Ammon's horn (tissue), 1 donor: ENCODE data around the gene SRL.
"Not testable (repeated sequence)": the region's sequence is repeated elsewhere in the genome, so short reads cannot be mapped to it uniquely, and the experiment has no call there.

Experiments
- DNase-seq: peaks from one replicate; pipeline ENCODE4 v3.0.0-alpha.2; 2016; ENCODE audit warnings: low spot score

SRL gene

DNA sequence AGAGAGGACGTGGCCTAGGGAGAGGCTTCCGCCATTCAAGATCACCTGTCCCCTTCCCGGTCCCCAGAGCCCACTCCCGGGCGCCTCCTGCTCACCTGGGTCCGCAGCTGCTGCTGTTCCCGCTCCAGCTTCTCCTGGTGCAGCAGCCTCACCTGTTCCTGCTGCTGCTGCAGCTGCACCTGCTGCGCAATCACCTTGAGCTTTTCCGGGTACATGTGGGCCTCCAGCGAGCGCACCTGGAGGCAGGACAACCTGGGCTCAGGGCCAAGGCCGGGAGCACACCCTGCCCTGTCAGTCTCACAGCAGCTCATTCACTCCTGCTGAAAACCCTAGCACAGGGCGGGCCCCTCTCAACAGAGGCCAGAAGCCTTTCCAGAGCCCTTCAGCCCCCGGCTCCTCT lies 18.5 kb upstream of the SRL start:
- DNase-seq: no peak

DNA sequence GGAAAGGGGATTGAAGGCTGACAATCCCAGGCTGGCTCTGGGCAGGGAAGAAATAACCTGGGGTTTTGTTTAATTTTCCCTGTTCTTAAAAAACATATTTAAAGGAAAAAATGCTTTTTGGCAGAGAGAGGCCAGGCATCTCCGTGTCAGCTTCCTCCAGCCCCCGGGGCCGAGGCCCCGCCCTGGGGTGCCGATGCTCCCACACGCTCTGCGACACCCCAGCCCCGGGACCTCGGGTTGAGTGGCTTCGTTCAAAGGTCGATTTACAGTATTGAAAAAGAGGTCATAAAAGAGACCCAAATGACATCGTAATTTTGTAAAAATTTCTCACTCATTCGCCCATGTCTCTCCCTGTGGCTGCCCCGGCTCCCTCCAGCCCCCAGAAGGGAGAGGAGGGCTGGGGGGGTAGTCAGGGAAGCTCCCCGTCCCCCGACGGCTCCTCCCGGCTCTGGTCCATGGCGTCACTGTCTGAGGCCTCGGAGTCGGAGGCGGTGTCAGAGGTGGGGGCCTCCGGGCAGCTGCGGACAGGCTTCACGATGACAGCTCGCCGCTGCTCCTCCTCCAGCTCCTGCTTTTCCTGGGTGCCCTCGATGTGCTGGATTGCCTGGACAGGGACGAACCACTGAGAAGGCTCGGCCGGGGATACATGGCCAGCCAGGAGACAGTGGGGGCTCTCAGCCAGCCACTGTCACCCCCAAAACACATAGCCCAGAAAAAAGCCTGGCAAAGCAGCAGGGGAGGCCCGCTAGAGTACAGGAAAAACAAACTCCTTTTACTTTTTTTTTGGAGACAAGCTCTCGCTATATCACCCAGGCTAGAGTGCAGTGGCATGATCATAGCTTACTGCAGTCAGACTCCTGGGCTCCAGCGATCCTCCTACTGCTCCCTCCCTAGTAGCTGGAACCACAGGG lies 16.0 kb upstream of the SRL start:
- no peak for DNase-seq

DNA sequence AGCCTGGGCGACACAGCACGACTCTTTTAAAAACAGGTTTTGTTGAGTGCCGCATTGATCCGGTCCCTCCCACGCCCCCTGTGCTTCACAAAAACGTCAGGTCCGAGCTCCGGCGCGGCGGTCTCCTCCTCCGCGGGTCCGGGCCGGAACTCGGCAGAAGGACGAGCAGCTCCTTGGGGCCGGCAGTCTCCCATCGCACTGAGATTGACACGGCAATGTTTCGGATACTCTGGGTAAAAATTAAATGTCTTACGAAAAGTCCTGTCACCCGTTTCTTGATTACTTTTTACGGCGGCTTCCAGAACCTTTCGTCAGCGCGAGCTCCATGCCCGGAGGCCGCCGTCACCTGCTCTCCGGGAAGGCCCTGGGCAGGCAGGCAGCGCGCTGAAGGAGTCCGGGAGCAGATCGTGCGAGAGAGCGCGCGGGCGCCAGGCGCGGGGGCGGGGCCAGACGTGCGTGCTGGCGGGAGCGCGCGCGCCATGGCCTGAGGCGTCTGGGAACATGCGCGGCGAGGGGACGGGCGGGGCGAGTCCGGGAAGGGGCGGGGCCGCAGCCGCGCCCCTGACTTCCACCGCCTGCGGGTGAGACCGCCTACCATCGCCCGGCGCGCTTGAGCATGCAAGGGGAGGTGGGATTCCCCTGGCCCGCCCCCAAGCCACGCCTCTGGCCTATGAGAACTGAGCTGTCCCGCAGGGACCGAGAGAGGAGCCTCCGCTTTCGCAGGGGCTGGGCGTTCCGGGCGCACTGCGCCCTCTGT lies 11.7 kb upstream of the SRL start:
- DNase-seq: peak; percentile 99

DNA sequence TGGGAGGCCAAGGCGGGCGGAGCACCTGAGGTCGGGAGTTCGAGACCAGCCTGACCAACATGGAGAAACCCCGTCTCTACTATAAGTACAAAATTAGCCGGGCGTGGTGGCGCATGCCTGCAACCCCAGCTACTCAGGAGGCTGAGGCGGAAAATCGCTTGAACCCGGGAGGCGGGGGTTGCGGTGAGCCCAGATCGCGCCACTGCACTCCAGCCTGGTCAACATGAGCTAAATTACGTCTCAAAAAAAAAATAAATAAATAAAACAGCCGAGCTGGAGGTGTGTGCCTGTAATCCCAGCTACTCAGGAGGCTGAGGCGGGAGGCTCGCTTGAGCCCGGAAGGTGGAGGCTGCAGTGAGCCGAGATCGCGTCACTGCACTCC lies 11.1 kb upstream of the SRL start:
- not testable (repeated sequence) for DNase-seq

DNA sequence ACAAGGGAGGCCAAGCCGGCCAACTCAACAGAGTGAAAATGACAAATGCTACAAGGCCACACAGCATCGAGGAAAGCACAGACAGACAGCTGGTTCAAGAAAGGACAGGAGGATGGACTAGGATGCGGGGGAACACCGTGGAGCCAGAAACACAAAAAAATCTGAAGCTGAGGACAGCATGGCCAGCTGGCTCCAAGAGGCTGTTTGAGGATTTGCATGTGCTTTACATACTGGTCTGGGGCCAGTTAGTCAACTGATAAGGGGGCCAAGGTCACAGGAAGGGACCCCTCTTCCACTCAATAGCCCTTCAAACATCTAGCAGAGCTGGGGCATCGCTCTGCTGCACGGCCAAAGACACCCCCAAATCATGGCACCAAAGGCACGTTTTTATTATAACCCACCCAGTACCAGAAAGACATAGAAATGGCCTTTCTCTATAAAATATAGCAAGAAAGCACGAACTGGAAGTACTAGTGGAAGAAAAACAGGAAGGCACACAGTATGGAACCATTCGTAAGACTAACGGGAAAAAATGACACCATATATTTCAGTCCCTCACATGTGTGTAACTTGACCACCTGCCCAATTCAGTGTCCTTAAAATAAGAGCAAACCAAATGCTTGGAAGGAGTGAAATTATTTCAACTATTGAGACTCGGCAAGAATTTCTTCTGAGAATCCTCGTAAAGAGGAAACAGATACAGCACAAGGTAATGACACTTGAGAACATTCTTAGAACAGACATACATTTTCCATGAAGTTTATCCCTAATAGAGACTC lies 7.8 kb upstream of the SRL start:
- no peak for DNase-seq

DNA sequence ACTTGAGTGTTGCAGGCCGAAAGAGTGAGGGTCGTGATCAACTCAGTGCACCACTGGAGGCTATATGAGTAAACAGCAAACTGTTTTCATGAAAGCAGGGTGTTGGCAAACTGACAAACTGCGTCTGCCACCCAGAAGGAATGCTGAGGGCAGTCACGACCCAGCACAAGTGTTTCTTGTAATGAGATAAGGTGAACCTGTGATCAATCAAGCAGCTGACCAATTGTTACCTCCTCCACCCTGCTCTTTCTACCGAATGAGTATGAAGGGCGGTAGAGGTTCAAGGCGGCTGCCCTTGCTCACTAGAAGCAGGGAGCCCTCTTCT lies 5.5 kb upstream of the SRL start:
- no peak for DNase-seq

DNA sequence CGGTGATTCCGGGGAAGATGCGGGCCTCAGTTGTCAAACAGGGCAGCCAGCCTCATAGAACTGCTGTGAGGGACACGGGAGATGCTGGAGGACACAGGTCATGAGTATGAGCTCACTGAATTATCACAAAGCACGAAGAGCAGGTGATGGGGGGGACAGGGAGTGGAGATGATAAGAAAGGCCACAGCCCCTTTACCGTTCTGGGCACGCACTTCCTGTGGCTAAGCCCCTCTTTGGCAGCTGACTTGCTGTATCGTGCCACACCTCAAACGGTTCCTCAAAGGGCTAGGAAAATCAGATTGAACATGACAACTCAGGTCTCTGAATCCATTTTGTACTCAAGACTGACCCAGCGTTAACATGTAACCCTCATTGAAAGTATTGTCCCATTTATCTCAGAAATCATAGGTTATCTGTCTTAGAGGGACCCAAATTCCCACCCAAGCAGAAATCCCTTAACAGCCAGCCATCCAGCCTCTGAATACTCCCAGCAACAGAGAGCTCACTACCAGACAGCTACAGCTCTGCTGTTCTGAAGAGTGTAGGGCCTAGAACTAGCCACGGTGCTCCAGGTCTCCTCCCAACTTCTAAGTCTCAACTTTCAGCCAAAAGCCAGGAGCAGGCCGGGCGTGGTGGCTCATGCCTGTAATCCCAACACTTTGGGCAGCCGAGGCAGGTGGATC lies 5.0 kb upstream of the SRL start:
- DNase-seq: no peak

DNA sequence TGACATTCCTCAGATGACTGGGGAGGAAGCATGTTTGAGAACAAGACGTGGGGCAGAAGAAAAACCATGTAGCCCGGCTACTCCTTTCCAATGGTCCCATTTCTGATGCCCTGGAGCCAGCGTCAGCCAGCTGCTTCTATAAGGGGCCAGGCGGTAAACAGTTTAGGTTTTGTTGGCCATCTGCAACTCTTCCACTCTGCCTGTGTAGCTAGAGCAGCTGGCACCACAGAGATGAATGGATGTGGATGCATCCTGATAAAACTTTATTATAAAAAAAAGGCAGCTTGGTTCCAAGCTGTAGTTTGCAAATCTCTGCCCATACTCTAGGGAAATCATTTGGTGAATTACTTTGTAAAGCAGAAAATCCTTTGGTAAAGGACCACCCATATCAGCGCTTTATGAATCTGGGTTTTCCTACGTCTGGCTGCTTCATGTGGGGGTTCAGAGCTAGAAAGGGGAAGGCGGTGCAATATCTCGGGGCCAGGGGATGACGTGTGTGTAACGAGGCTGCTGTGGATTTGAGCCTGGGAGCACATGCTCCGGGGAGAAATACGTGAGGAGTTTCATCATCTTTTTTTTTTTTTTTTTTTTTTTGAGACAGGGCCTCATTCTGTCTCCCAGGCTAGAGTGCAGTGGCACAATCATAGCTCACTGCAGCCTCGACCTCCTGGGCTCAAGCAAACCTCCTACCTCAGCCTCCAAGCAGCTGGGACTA lies 3.4 kb upstream of the SRL start:
- no peak for DNase-seq

DNA sequence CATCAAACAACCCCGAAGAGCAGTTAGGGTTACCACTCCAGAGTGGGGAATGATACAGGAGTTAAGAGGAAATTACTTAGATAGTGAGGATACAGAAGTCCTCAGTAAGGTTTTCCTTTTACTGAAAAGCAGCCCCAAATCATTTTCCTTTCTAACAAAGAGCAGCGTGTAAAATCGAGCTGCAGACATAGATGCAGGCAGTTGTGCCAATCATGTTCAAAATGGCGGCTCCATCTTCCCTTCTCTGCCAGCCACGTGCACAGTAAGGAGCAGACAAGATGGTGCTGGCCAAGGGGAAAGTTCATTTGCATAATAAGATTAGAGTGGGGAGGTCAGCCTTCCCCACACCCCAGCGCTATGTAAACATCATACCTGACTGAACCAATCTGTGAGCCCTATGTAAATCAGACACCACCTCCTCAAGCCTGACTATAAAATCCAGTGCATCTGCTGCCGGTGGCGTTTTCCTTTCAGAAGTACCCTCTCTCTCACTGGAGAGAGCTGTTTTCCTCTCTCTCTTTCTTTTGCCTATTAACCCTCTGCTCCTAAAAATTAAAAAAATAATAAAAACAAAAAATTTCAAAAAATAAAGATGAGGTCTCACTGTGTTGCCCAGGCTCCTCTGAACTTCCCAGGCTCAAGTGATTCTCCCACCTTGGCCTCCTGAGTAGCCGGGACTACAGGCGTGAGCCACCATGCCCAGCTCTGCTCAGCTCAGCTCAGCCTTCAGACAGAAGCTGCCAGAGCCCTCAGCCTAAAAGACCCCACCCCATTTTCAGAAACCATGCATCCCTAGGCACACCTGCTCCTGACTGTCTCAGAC lies 2.6 kb upstream of the SRL start:
- no peak for DNase-seq

DNA sequence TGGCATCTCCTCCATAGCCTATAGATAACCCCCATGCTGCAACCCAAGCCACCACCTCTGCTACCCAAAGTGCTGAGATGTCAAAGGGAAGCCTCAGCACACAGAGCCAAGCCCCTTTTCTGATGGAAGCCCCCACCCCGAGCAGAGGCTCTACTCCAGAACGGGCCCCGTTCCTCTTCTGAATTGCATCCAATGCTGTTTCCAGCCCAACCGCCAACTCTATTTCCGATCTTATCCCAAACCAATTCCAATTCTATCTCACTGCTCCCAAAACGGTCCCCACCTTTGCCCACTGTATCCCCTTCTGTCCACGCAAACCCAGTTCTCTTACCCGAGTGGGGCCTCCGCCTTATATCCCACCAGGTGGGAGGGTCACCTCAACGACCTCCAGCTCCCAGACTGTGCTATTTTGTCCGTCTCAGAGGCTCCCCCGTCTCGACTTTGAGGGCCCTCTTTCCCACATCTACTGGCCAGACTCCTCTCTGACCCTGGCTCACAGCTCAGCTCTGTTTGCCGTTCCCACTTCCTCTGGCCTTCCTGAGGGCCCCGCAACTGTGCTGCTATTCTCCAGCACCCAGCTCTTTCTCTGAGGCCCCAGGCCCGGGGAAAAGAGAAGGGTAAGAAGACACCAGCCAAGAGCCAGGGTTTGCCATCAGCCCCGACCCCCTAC lies 487 bp downstream of the SRL start:
- DNase-seq: no peak

DNA sequence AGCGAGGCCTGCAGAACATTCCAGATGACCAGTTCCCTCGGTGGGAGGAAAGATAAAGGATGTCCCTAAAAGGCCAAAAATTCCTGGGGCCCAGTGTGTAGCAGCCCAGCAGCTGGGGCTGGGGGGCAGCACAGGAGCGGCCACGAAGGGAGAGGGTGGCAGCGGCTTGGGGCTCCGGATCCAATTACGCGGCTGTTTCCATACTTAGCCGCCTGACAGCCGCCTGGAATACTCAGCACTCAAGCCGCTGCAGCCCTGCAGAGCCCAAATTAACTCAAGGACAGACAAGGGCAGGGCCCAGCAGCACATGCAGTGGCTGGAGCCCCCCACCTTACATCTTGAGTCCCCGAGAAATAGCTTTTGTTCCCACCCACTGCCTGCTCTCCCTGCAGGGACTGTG lies 1.3 kb downstream of the SRL start:
- DNase-seq: no peak

DNA sequence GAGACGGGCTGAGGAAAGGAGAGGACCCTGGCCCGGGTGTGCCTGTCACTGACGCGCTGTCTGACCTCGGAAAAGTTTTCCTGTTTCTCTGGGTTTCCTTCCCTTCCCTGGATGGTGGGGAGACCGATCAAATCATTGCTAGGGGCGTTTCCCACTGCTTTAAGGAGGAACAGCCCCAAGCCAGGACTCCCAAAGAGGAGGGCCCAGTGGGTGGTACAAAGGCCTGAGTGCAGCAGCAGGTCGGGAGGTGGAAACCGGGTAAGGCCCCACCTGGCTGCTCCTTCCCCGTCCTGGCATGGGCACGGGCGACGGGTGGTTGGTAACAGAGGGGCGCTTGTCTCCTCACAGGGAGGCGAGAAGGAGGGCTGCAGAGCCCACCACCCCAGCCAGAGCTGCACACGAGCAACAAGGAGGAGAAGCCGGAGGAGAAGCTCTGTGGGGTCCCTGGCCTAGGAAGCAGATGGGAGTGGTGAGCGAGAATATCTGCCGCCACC lies 2.2 kb downstream of the SRL start:
- no peak for DNase-seq

DNA sequence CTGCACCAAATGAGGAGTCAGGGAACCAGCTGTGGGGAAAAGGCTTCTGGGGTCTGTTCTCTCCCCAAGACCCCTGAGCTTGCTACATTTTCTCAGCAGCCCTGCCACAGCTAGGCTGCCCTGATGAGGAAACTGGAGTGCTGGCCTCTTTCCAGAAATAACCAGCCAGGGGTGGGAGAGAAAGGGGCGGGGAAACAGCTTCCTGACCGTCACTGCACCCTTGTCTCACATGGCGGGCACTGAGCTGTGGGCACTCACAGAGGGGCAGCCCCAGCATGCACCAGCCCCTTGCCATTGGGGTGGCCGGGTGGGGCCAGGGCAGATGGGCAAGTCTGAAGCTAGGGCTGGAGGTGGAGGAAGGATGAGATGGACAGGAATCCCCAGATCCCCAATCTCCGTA lies 2.9 kb downstream of the SRL start:
- no peak for DNase-seq

DNA sequence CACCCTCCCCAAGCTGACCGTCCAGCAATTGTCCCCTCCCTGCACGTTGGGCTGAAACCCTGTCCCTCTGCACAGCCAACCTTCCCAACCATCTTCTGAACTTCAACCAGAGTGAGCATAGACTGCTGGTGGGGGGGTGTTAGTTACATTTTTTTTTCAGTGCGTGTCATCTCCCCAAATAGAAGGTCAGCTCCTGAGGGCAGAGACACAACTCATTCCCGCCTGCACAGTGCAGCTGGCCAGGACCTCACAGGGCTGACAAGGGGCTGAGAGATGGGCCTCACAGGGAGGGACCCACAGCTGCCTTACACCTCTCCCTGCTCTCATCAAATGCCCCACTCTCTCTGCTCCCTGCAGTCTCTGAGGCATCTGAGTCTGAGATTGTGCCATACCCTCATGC lies 8.4 kb downstream of the SRL start:
- no peak for DNase-seq

DNA sequence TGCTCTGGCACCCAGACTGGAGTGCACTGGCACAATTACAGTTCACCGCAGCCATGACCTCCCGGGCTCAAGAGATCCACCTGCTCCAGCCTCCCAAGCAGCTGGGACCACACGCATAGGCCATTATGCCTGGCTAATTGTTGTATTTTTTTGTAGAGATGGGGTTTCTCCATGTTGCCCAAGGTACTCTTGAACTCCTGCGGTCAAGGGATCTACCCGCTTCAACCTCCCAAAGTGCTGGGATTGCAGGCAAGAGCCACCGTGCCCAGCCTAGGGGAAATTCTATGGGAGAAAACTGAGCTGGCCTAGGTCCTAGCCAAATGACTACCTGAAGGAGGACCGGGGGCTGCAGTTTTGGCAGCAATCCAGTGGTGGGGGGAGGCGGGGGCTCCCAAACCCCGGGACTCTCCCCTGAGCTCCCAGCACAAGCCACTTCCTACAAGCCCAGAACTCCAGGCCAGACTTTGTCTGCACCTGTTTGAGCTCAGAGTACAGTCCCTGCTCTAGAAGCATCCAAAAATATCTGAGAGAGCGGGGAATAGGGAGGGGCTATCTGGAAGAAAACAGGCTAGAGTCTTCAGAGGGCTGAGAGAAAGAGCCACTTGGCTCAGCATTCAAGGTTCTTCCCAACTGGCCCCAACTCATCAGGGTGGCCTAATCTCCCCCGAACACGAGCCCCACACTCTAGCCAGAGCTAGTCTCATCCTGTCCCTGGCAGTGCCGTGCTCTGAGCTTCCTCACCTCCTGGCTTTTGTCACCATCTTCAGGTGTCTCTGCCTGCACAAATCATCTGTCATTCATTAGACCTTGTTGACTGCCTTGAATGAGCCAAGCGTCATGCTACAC lies 9.1 kb downstream of the SRL start:
- no peak for DNase-seq

DNA sequence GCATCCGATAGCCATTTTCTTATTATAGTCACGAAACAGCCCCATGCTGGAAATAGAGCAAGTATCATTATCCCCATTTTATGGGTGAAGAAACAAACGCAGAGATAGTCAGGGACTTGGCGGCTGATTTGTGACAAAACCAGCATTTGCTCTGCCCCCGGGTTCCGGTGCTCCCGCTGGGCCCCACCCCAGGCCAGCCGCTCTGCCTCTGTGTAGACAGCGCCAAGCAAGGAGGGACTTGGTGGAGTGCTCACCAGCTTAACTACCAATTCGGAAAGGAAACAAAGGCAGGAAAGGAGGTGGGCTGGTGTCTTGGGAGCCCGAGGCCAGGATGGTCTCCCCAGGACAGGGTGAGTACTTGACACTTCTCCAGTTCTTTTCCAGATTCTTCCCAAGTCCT lies 10.0 kb downstream of the SRL start:
- DNase-seq: no peak

DNA sequence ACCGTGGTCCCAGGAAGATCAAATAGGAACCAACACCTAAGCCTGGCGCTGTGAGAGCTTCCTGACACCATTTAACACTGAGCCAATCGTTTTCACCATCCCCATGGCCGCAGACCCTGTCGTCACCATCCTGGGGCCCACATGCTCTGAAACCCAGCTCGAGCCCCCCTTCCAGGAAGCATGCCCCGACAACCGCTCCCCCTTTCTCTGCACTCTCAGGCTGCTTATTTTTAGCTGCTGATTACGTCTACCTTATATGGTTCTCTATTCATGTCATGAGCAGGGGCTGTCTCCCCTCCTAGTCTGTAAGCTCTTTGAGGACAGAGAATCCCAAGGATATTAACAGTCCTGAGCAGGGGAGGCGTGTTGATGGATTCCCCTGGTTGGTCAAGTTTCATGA lies 10.5 kb downstream of the SRL start:
- DNase-seq: no peak

DNA sequence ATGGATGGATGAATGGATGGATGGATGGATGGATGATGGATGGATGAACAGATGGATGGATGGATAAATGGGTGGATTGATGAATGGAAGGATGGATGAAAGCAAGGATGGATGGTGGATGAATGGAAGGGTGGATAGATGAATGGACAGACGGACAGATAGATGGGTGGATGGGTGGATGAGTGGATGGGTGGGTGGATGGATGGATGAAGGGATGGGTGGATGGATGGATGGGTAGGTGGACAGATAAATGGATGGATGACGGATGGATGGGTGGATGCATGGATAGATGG lies 14.9 kb downstream of the SRL start:
- no peak for DNase-seq
